GM23338 (cell line): Measurements from ENCODE around the gene KLHDC8A. TPM values are rescaled to one million over a fixed set of nuclear protein-coding genes. Genes with fewer than 3 reads are reported as not detected.

ENCODE experiments used
- ATAC-seq: fragments of 200-7000 bp; cut with Tn5 transposase; 3 replicates; pipeline ENCODE4 v1.9.1; 2020
- DNase-seq: peaks from one replicate; pipeline ENCODE4 v3.0.0-alpha.2; 2015; ENCODE audit warnings: low spot score
- H2AFZ ChIP-seq: fragments of 200-600 bp; sonication (generic); 2 replicates; pipeline ENCODE4 v1.8.0; 2016; ENCODE audit warnings: antibody characterized with exemption, mild to moderate bottlenecking, moderate library complexity
- H3F3A ChIP-seq: fragments of 200-600 bp; sonication (generic); replicated peaks from 2 replicates; pipeline ENCODE4 v1.8.0; 2017; ENCODE audit warnings: antibody characterized with exemption, mixed run types, low read depth
- H3K27ac ChIP-seq: fragments of 200-600 bp; sonication (generic); 2 replicates; pipeline ENCODE4 v1.6.1; 2016; ENCODE audit warnings: low read depth
- H3K27me3 ChIP-seq: fragments of 200-600 bp; sonication (generic); 2 replicates; pipeline ENCODE4 v1.8.0; 2016; ENCODE audit warnings: mild to moderate bottlenecking, mixed run types, moderate library complexity; ENCODE audit not compliant: insufficient read depth
- H3K36me3 ChIP-seq: fragments of 200-600 bp; sonication (generic); 2 replicates; pipeline ENCODE4 v1.8.0; 2016; ENCODE audit warnings: mild to moderate bottlenecking; ENCODE audit not compliant: insufficient read depth
- H3K4me1 ChIP-seq: fragments of 200-600 bp; sonication (generic); 2 replicates; pipeline ENCODE4 v1.8.0; 2016; ENCODE audit warnings: mild to moderate bottlenecking, moderate library complexity; ENCODE audit not compliant: insufficient read depth
- H3K4me2 ChIP-seq: fragments of 200-600 bp; sonication (generic); 2 replicates; pipeline ENCODE4 v1.7.1; 2017; ENCODE audit warnings: mixed run types
- H3K4me3 ChIP-seq: fragments of 200-600 bp; sonication (generic); 2 replicates; pipeline ENCODE4 v1.6.1; 2016; ENCODE audit warnings: mixed run types
- H3K79me2 ChIP-seq: fragments of 200-600 bp; sonication (generic); replicated peaks from 2 replicates; pipeline ENCODE4 v1.8.0; 2017; ENCODE audit warnings: mild to moderate bottlenecking; ENCODE audit not compliant: insufficient read depth
- H3K9me2 ChIP-seq: fragments of 200-600 bp; sonication (generic); 2 replicates; pipeline ENCODE4 v1.8.0; 2017; ENCODE audit not compliant: insufficient read depth
- H4K20me1 ChIP-seq: fragments of 200-600 bp; sonication (generic); replicated peaks from 2 replicates; pipeline ENCODE4 v1.8.0; 2017; ENCODE audit warnings: mild to moderate bottlenecking; ENCODE audit not compliant: insufficient read depth
- H3K27ac Mint-ChIP-seq: 2 replicates; pipeline ENCODE4 v1.8.0; 2020; ENCODE audit warnings: inconsistent platforms, mild to moderate bottlenecking, moderate library complexity, mixed read lengths
- H3K27me3 Mint-ChIP-seq: 3 replicates; pipeline ENCODE4 v1.8.0; 2022; ENCODE audit warnings: low read depth, mild to moderate bottlenecking, moderate library complexity, mixed read lengths, inconsistent platforms; ENCODE audit not compliant: insufficient read depth, poor library complexity
- H3K36me3 Mint-ChIP-seq: 3 replicates; pipeline ENCODE4 v1.8.0; 2021; ENCODE audit warnings: low read depth, mild to moderate bottlenecking, inconsistent platforms, moderate library complexity, mixed read lengths
- H3K4me1 Mint-ChIP-seq: 3 replicates; pipeline ENCODE4 v1.8.0; 2020; ENCODE audit warnings: mild to moderate bottlenecking, inconsistent platforms, mixed read lengths
- H3K4me3 Mint-ChIP-seq: 3 replicates; pipeline ENCODE4 v1.8.0; 2021; ENCODE audit warnings: moderate library complexity, mild to moderate bottlenecking, inconsistent platforms, mixed read lengths
- H3K9me3 Mint-ChIP-seq: 3 replicates; pipeline ENCODE4 v1.8.0; 2020; ENCODE audit warnings: moderate library complexity, mild to moderate bottlenecking, inconsistent platforms, mixed read lengths
- CREB1 ChIP-seq: fragments of 250-450 bp; sonication (Bioruptor Pico); IDR thresholded peaks from 2 replicates; pipeline ENCODE4 v1.5.0; 2020; ENCODE audit warnings: low read depth, mild to moderate bottlenecking, moderate library complexity
- CTCF ChIP-seq, 2 experiments: fragments of 200-600 bp in 1 of 2; sonication (generic) in 1 of 2; conservative IDR thresholded peaks; 2 replicates each; pipeline versions ENCODE4 v1.5.1 to v1.6.1; 2016 to 2017; ENCODE audit warnings: antibody characterized with exemption in 2 of 2, low read depth in 2 of 2, mild to moderate bottlenecking in 2 of 2, moderate library complexity in 1 of 2
- ETS1 ChIP-seq: IDR thresholded peaks from 2 replicates; pipeline ENCODE4 v1.6.1; 2016; ENCODE audit warnings: antibody characterized with exemption
- EZH2 ChIP-seq: fragments of 200-600 bp; sonication (generic); IDR thresholded peaks from one replicate; pipeline ENCODE4 v1.8.0; 2017; ENCODE audit warnings: antibody characterized with exemption, mild to moderate bottlenecking, low read depth; ENCODE audit not compliant: unreplicated experiment
- EZH2phosphoT487 ChIP-seq: fragments of 200-600 bp; sonication (generic); IDR thresholded peaks from one replicate; pipeline ENCODE4 v1.8.1; 2018; ENCODE audit warnings: antibody characterized with exemption; ENCODE audit not compliant: unreplicated experiment
- STAT1 ChIP-seq: IDR thresholded peaks from one replicate; pipeline ENCODE4 v1.6.1; 2016; ENCODE audit warnings: antibody characterized with exemption; ENCODE audit not compliant: unreplicated experiment
- ZNF114 ChIP-seq: fragments of 250-450 bp; sonication (Bioruptor Pico); IDR thresholded peaks from 2 replicates; pipeline ENCODE4 v1.5.0; 2020; ENCODE audit warnings: mild to moderate bottlenecking, moderate library complexity
- polyA plus RNA-seq: library from polyadenylated mRNA; unstranded; fragments of >200 nt; fragmentation: Nextera tagmentation; extraction: Ambion mirVana; gene quantifications from 2 replicates; pipeline ENCODE4 v1.2.1, GENCODE V29; 2016
- total RNA-seq: library from RNA; depleted of rRNA; stranded (reverse); fragments of >200 nt; shearing (Covaris generic); gene quantifications from 2 replicates; pipeline ENCODE4 v1.2.3, GENCODE V29; 2014

Gene KLHDC8A
- total and polyA plus RNA-seq, 2 experiments from 2014 or later, result 1.7 to 2.8 TPM

- TF ChIP-seq CREB1 (CRISPR knock-in tag), result no peak
Observed at GRCh38 chr1:205357567-205357966, 845 bp upstream of the KLHDC8A start (continued).

GRCh38 chr1:205355075-205355453 is 1.7 kb downstream of the KLHDC8A start:
- Histone ChIP-seq H3F3A (peaks cover 32% of the 10 kb centered on the region), H3K4me3 (no peak overlapping the region), H3K36me3 (no peaks in the 10 kb centered on the region), H4K20me1 (no peaks in the 10 kb centered on the region), H3K9me2 (no peaks in the 10 kb centered on the region), H3K27me3 (no peaks in the 10 kb centered on the region), H3K79me2 (no peaks in the 10 kb centered on the region), H3K27ac (peak overlapping the region; percentile 11; the same call in 1 of the 2 replicates), H3K4me1 (peaks cover 77% of the 10 kb centered on the region), H2AFZ (no peak overlapping the region), H3K4me2 (0 out of 2 replicates have a peak overlapping the region, but pooled peaks have one; percentile 36)
- DNase-seq (no peak), ATAC-seq (no peak)
- H3K27ac Mint-ChIP-seq, result no peak overlapping the region
- H3K4me1 Mint-ChIP-seq, result peaks cover 73% of the 10 kb centered on the region
- no peaks in the 10 kb centered on the region for H3K36me3 Mint-ChIP-seq
- no peak overlapping the region; the same call in 2 of the 3 replicates for H3K4me3 Mint-ChIP-seq
- no peaks in the 10 kb centered on the region for H3K9me3 Mint-ChIP-seq
- H3K27me3 Mint-ChIP-seq, result peaks cover 18% of the 10 kb centered on the region
- TF ChIP-seq ZNF114 (no peak), EZH2phosphoT487 (no peak), ETS1 (no peak), STAT1 (no peak)

- no peak overlapping the region for H3K4me3 Mint-ChIP-seq
- DNase-seq (peak; percentile 90), ATAC-seq (peak; percentile 5; the same call in 1 of the 3 replicates)
- no peak overlapping the region for H3K27ac Mint-ChIP-seq
- no peaks in the 10 kb centered on the region for H3K79me2 ChIP-seq
- TF ChIP-seq CTCF (conservative IDR thresholded peaks at IDR 0.05; ENCODE audit: low read depth in 2 of 2) (peak; percentile 82 to 95), EZH2 (no peak)
- no peaks in the 10 kb centered on the region for H3K36me3 ChIP-seq
- H3F3A ChIP-seq, result peaks cover 32% of the 10 kb centered on the region
- peak overlapping the region; percentile 3; the same call in 1 of the 2 replicates for H2AFZ ChIP-seq
- no peaks in the 10 kb centered on the region for H3K27me3 ChIP-seq
- H3K27me3 Mint-ChIP-seq, result peaks cover 18% of the 10 kb centered on the region
- H4K20me1 ChIP-seq, result no peaks in the 10 kb centered on the region
- H3K27ac ChIP-seq, result peak overlapping the region; percentile 11; the same call in 1 of the 2 replicates
- peaks cover 79% of the 10 kb centered on the region for H3K4me1 ChIP-seq
- no peaks in the 10 kb centered on the region for H3K36me3 Mint-ChIP-seq
- no peaks in the 10 kb centered on the region; the same call in 2 of the 3 replicates for H3K9me3 Mint-ChIP-seq
- peaks cover 74% of the 10 kb centered on the region for H3K4me1 Mint-ChIP-seq
- 0 out of 2 replicates have a peak overlapping the region, but pooled peaks have one; percentile 36 for H3K4me2 ChIP-seq
- no peaks in the 10 kb centered on the region for H3K9me2 ChIP-seq
- no peak overlapping the region for H3K4me3 ChIP-seq
Observed at GRCh38 chr1:205354259-205355074, 2.3 kb downstream of the KLHDC8A start.
